Suprapubic skin (tissue), 4 donors: ENCODE measurements around the gene AFF1.

Experiments
- CTCF ChIP-seq, 2 donors: fragments of 200-600 bp in 1 of 2; fragments of 450-650 bp in 1 of 2; sonication (generic) in 1 of 2; IDR thresholded peaks; one replicate each; pipeline ENCODE4 v1.5.1; 2016 to 2019; ENCODE audit warnings: antibody characterized with exemption in 2 of 2, mild to moderate bottlenecking in 1 of 2, moderate library complexity in 1 of 2
- EP300 ChIP-seq: sonication (generic); formaldehyde crosslinking; IDR thresholded peaks from one replicate; pipeline ENCODE4 v1.6.1; 2017; ENCODE audit warnings: antibody characterized with exemption
- POLR2A ChIP-seq, 2 donors: fragments of 450-650 bp; IDR thresholded peaks; one replicate each; pipeline ENCODE4 v1.6.1; 2017; ENCODE audit warnings: antibody characterized with exemption in 2 of 2, mild to moderate bottlenecking in 2 of 2, moderate library complexity in 2 of 2
- POLR2AphosphoS5 ChIP-seq, 3 donors: sonication (generic); formaldehyde crosslinking; IDR thresholded peaks; one replicate each; pipeline ENCODE4 v1.6.1; 2017; ENCODE audit warnings: antibody characterized with exemption in 3 of 3

GRCh38 chr4:87108142-87108546 lies 173.3 kb downstream of the AFF1 start:
- TF ChIP-seq CTCF (IDR thresholded peaks at IDR 0.05) = no peak
- peak in 1 of 3 donors; percentile 60 for TF ChIP-seq POLR2AphosphoS5 (IDR thresholded peaks at IDR 0.05)
- TF ChIP-seq POLR2A (IDR thresholded peaks at IDR 0.05) = no peak
- TF ChIP-seq EP300 = no peak
